Progenitor cell of endocrine pancreas (in vitro differentiated cells): ENCODE measurements around the gene TMEM106B. TPM values are rescaled to one million over a fixed set of nuclear protein-coding genes. Genes with fewer than 3 reads are reported as not detected.

Experiments used
- DNase-seq: peaks from one replicate; pipeline ENCODE4 v3.0.0; 2021; ENCODE audit warnings: low spot score; ENCODE audit not compliant: unreplicated experiment
- H3K27ac Mint-ChIP-seq: 2 replicates; pipeline ENCODE4 v1.8.0; 2021; ENCODE audit warnings: mild to moderate bottlenecking, moderate library complexity, mixed read lengths
- H3K27me3 Mint-ChIP-seq: 2 replicates; pipeline ENCODE4 v1.8.0; 2021; ENCODE audit warnings: mixed read lengths
- H3K36me3 Mint-ChIP-seq: 2 replicates; pipeline ENCODE4 v1.8.0; 2022; ENCODE audit warnings: mixed read lengths; ENCODE audit not compliant: insufficient read depth
- H3K4me1 Mint-ChIP-seq: 2 replicates; pipeline ENCODE4 v1.8.0; 2021; ENCODE audit warnings: low read depth, mixed read lengths
- H3K4me3 Mint-ChIP-seq: 2 replicates; pipeline ENCODE4 v1.8.0; 2021; ENCODE audit warnings: low read depth, mild to moderate bottlenecking, moderate library complexity, mixed read lengths
- H3K9me3 Mint-ChIP-seq: 2 replicates; pipeline ENCODE4 v1.8.0; 2021; ENCODE audit warnings: low read depth, mixed read lengths
- CTCF ChIP-seq: fragments of 200-600 bp; sonication (generic); IDR thresholded peaks from one replicate; pipeline ENCODE4 v1.5.0; 2021; ENCODE audit warnings: antibody characterized with exemption, mild to moderate bottlenecking; ENCODE audit not compliant: unreplicated experiment
- total RNA-seq: library from RNA; stranded (reverse); gene quantifications from 2 replicates; pipeline ENCODE4 v1.2.1, GENCODE V29; 2021

The TMEM106B gene
- total RNA-seq, 1 donor from 2014 or later, result 39.3 TPM

DNA sequence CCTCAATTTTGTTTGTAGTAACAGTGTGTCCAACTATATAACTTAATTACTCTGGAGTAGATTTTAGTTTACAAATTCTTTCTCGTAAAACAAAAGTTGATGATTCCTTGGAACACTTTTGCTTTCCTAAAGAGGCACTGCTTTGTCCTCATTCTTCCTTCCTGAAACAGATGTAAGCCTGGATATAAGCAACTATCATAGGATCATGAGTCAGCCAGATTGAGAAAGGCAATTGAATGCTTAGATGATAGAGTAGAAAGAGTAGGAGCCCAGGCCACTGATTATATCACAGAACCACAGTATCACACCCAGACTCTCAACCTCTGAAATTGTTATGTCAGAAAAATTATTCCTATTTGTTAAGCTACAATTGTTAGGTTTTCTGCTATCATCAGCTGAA lies 69.9 kb downstream of the TMEM106B start:
- H3K27ac Mint-ChIP-seq, result no peak overlapping the region
- no peaks in the 10 kb centered on the region for H3K4me1 Mint-ChIP-seq
- no peak overlapping the region for H3K4me3 Mint-ChIP-seq

DNA sequence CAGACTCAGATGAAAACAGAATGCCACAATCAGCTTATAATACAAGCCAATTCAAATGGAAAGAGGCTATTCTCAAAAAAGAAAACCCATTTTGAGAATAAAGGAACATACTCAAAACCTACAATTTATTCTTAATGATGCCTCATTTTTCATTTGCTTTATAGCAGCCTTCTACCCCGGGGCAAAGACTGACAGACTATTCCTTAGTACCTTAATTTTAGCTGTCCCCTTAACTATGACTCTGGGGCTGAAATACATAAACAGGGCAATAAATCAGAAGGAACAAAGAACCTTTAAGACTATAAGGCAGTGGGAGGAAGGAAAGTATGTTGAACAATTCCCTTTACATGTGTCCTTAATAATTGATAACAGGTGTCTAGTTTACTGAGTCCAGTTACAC lies 76.8 kb downstream of the TMEM106B start:
- no peaks in the 10 kb centered on the region for H3K27me3 Mint-ChIP-seq
- H3K27ac Mint-ChIP-seq, result no peak overlapping the region
- peaks cover 1% of the 10 kb centered on the region for H3K4me1 Mint-ChIP-seq
- no peak for TF ChIP-seq CTCF
- H3K36me3 Mint-ChIP-seq, result no peaks in the 10 kb centered on the region
- DNase-seq, result no peak
- H3K4me3 Mint-ChIP-seq, result no peak overlapping the region
- peaks cover 7% of the 10 kb centered on the region for H3K9me3 Mint-ChIP-seq

More for the DNA sequence above, 69.9 kb downstream of the TMEM106B start:
- Mint-ChIP-seq H3K27me3 (no peaks in the 10 kb centered on the region), H3K36me3 (no peaks in the 10 kb centered on the region), H3K9me3 (peaks cover 5% of the 10 kb centered on the region)
- TF ChIP-seq CTCF, result no peak
- no peak for DNase-seq

GRCh38 chr7:12289996-12290395 lies 78.9 kb downstream of the TMEM106B start:
- peaks cover 7% of the 10 kb centered on the region for H3K9me3 Mint-ChIP-seq
- H3K4me1 Mint-ChIP-seq, result peaks cover 1% of the 10 kb centered on the region
- no peak overlapping the region for H3K27ac Mint-ChIP-seq
- TF ChIP-seq CTCF, result no peak
- DNase-seq, result no peak
- no peaks in the 10 kb centered on the region for H3K27me3 Mint-ChIP-seq
- H3K36me3 Mint-ChIP-seq, result no peaks in the 10 kb centered on the region
- H3K4me3 Mint-ChIP-seq, result no peak overlapping the region

DNA sequence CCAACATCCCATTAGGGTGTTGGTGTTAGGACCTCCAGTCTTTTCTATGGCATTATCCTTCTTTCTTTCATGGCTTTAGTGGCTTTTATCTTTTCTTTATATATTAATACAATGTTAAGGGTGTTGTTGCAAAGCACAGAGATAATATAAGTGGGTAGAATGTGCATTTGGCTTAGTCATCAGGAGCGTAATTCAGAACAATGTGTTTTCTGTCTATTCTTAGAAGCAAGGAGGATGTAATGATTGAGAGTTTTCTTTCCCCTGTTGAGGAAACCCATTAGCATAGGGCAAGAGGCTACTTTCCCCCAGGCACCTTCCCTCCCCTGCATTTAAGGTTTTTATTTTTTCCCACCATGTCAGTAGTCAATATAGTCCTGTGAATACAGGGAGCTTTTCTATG lies 79.7 kb downstream of the TMEM106B start:
- H3K27me3 Mint-ChIP-seq, result no peaks in the 10 kb centered on the region
- H3K9me3 Mint-ChIP-seq, result peaks cover 7% of the 10 kb centered on the region
- no peak overlapping the region for H3K27ac Mint-ChIP-seq
- TF ChIP-seq CTCF, result no peak
- DNase-seq, result no peak
- no peak overlapping the region for H3K4me3 Mint-ChIP-seq
- H3K4me1 Mint-ChIP-seq, result peaks cover 1% of the 10 kb centered on the region
- H3K36me3 Mint-ChIP-seq, result no peaks in the 10 kb centered on the region

DNA sequence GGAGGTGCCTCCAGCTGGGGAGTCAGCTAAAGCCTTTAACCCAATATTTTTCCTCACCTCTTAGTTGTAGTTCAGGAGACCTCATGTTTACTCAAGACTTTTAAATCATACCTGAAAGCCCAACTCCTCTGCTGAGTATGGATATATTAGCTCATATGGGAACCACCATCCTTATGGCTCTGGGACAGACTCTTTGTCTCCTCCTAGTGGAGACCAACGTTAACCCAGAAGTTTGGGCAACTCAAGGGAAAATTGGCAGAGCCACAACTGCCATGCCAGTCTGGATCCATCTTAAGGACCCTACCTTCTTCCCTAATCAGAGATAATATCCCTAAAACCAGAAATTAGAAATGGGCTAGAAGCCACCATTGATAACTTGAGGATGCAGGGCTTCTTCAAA lies 80.8 kb downstream of the TMEM106B start:
- no peak overlapping the region for H3K4me3 Mint-ChIP-seq
- H3K27me3 Mint-ChIP-seq, result no peaks in the 10 kb centered on the region
- no peaks in the 10 kb centered on the region for H3K36me3 Mint-ChIP-seq
- DNase-seq, result no peak
- no peak overlapping the region for H3K27ac Mint-ChIP-seq
- peak; percentile 17 for TF ChIP-seq CTCF
- H3K9me3 Mint-ChIP-seq, result peaks cover 7% of the 10 kb centered on the region
- H3K4me1 Mint-ChIP-seq, result peaks cover 1% of the 10 kb centered on the region

Other genes with a start within 250 kb of the TMEM106B start
- gene VWDE, start 192.6 kb downstream of the TMEM106B start, total RNA-seq, result 5.8 and 5.9 TPM in 2 replicates